WTC11 (cell line): ENCODE measurements around the gene ABHD6. TPM values are rescaled to one million over a fixed set of nuclear protein-coding genes. Genes with fewer than 3 reads are reported as not detected.

Experiments used
- ATAC-seq: fragments of 200-7000 bp; cut with Tn5 transposase; 2 replicates; pipeline ENCODE4 v1.10.0; 2021; ENCODE audit warnings: mild to moderate bottlenecking, moderate library complexity
- CTCF ChIA-PET: fragments of 300-600 bp; sonication (Branson Sonifier 250); formaldehyde crosslinking; loops from one replicate; lab custom pipeline; 2021; ENCODE audit warnings: antibody characterized with exemption; lab: Charles Lee
- POLR2A ChIA-PET: fragments of 350-600 bp; sonication (Branson Sonifier 250); formaldehyde crosslinking; loops from one replicate; lab custom pipeline; 2021; ENCODE audit warnings: antibody characterized with exemption; lab: Charles Lee
- DNase-seq: peaks from one replicate; pipeline ENCODE4 v3.0.0; 2021; ENCODE audit warnings: low spot score
- H3K27ac Mint-ChIP-seq: 2 replicates; pipeline ENCODE4 v1.8.0; 2021; ENCODE audit warnings: mixed read lengths
- H3K27me3 Mint-ChIP-seq: 2 replicates; pipeline ENCODE4 v1.8.0; 2021; ENCODE audit warnings: low read depth, mild to moderate bottlenecking, moderate library complexity, mixed read lengths
- H3K36me3 Mint-ChIP-seq: 2 replicates; pipeline ENCODE4 v1.8.0; 2021; ENCODE audit warnings: mixed read lengths
- H3K4me1 Mint-ChIP-seq: 2 replicates; pipeline ENCODE4 v1.8.0; 2022; ENCODE audit warnings: mixed read lengths
- H3K4me3 Mint-ChIP-seq: 2 replicates; pipeline ENCODE4 v1.8.0; 2021; ENCODE audit warnings: mild to moderate bottlenecking, moderate library complexity, mixed read lengths
- H3K9me3 Mint-ChIP-seq: 2 replicates; pipeline ENCODE4 v1.8.0; 2021; ENCODE audit warnings: mixed read lengths
- ATF1 ChIP-seq: sonication (generic); formaldehyde crosslinking; IDR thresholded peaks from 2 replicates; pipeline ENCODE4 v1.8.1; 2023; ENCODE audit warnings: mild to moderate bottlenecking, moderate library complexity, missing genetic modification reagents
- ATF3 ChIP-seq: sonication (generic); formaldehyde crosslinking; conservative IDR thresholded peaks from 2 replicates; pipeline ENCODE4 v1.8.1; 2022; ENCODE audit warnings: mild to moderate bottlenecking, missing genetic modification reagents
- CTCF ChIP-seq: fragments of 200-600 bp; IDR thresholded peaks from 2 replicates; pipeline ENCODE4 v1.8.0; 2022; ENCODE audit warnings: antibody characterized with exemption
- EMX1 ChIP-seq: fragments of 250-450 bp; sonication (Bioruptor Pico); IDR thresholded peaks from 2 replicates; pipeline ENCODE4 v1.8.0; 2021; ENCODE audit warnings: mild to moderate bottlenecking
- ERG ChIP-seq: fragments of 250-450 bp; sonication (Bioruptor Pico); IDR thresholded peaks from 2 replicates; pipeline ENCODE4 v1.8.0; 2021; ENCODE audit warnings: mild to moderate bottlenecking
- FOXJ3 ChIP-seq: sonication (generic); formaldehyde crosslinking; IDR thresholded peaks from 2 replicates; pipeline ENCODE4 v1.9.0; 2021; ENCODE audit warnings: missing genetic modification reagents, mild to moderate bottlenecking, borderline replicate concordance
- GTF2I ChIP-seq: fragments of 250-450 bp; sonication (Bioruptor Pico); conservative IDR thresholded peaks from 2 replicates; pipeline ENCODE4 v1.4.0; 2021; ENCODE audit warnings: mild to moderate bottlenecking
- JAZF1 ChIP-seq: fragments of 250-450 bp; sonication (Bioruptor Pico); IDR thresholded peaks from 2 replicates; pipeline ENCODE4 v1.9.0; 2021; ENCODE audit warnings: moderate library complexity, mild to moderate bottlenecking, inconsistent platforms
- PRRX2 ChIP-seq: fragments of 250-450 bp; sonication (Bioruptor Pico); IDR thresholded peaks from 2 replicates; pipeline ENCODE4 v1.8.0; 2021; ENCODE audit warnings: mild to moderate bottlenecking
- SOX15 ChIP-seq: fragments of 250-450 bp; sonication (Bioruptor Pico); IDR thresholded peaks from 2 replicates; pipeline ENCODE4 v1.9.0; 2021; ENCODE audit warnings: mild to moderate bottlenecking
- USF1 ChIP-seq: sonication (generic); formaldehyde crosslinking; IDR thresholded peaks from 2 replicates; pipeline ENCODE4 v1.8.0; 2022; ENCODE audit warnings: mild to moderate bottlenecking, missing genetic modification reagents
- ZMAT4 ChIP-seq: fragments of 250-450 bp; sonication (Bioruptor Pico); IDR thresholded peaks from 2 replicates; pipeline ENCODE4 v1.9.0; 2021; ENCODE audit warnings: mild to moderate bottlenecking
- ZNF232 ChIP-seq: sonication (generic); formaldehyde crosslinking; IDR thresholded peaks from 2 replicates; pipeline ENCODE4 v1.8.0; 2022; ENCODE audit warnings: mild to moderate bottlenecking, missing genetic modification reagents
- ZNF263 ChIP-seq: sonication (generic); formaldehyde crosslinking; IDR thresholded peaks from 2 replicates; pipeline ENCODE4 v1.8.1; 2022; ENCODE audit warnings: low read depth, mild to moderate bottlenecking, moderate library complexity, missing genetic modification reagents
- ZNF416 ChIP-seq: fragments of 250-450 bp; sonication (Bioruptor Pico); IDR thresholded peaks from 2 replicates; pipeline ENCODE4 v1.9.0; 2021; ENCODE audit warnings: mild to moderate bottlenecking, inconsistent platforms
- ZNF423 ChIP-seq: fragments of 250-450 bp; sonication (Bioruptor Pico); IDR thresholded peaks from 2 replicates; pipeline ENCODE4 v2.1.2; 2022; ENCODE audit warnings: mild to moderate bottlenecking, moderate library complexity
- ZNF425 ChIP-seq: fragments of 250-450 bp; sonication (Bioruptor Pico); conservative IDR thresholded peaks from 2 replicates; pipeline ENCODE4 v1.9.0; 2021; ENCODE audit warnings: mild to moderate bottlenecking
- ZNF671 ChIP-seq: fragments of 250-450 bp; sonication (Bioruptor Pico); IDR thresholded peaks from 2 replicates; pipeline ENCODE4 v1.8.0; 2021; ENCODE audit warnings: mild to moderate bottlenecking
- ZSCAN18 ChIP-seq: fragments of 250-450 bp; sonication (Bioruptor Pico); IDR thresholded peaks from 2 replicates; pipeline ENCODE4 v2.1.2; 2022; ENCODE audit warnings: mild to moderate bottlenecking, moderate library complexity
- total RNA-seq: library from RNA; stranded (reverse); gene quantifications from 3 replicates; pipeline ENCODE4 v1.2.3, GENCODE V29; 2021

ABHD6 gene
- total RNA-seq, 1 experiment from 2014 or later, result 5.4 TPM

GRCh38 chr3:58249358-58250092, 11.9 kb downstream of the ABHD6 start:
- Mint-ChIP-seq H3K36me3 (no peaks in the 10 kb centered on the region), H3K27me3 (no peaks in the 10 kb centered on the region), H3K9me3 (no peaks in the 10 kb centered on the region), H3K4me3 (no peak overlapping the region), H3K27ac (peak overlapping the region; percentile 76; the same call in 1 of the 2 replicates), H3K4me1 (peaks cover 6% of the 10 kb centered on the region)
- TF ChIP-seq USF1 (CRISPR knock-in tag) (no peak), JAZF1 (no peak), SOX15 (CRISPR knock-in tag) (no peak), ERG (CRISPR knock-in tag) (no peak), ZNF232 (CRISPR knock-in tag) (no peak), PRRX2 (CRISPR knock-in tag) (no peak), ZNF671 (CRISPR knock-in tag) (no peak), ZNF263 (no peak), EMX1 (CRISPR knock-in tag) (no peak), ZNF425 (CRISPR knock-in tag) (no peak), GTF2I (CRISPR knock-in tag) (no peak), ZMAT4 (CRISPR knock-in tag) (no peak), ZNF423 (CRISPR knock-in tag) (no peak)
- CTCF ChIA-PET, result interaction anchor here (0.6 to 3.8 kb wide), 7 partner anchors 9 to 72 kb away, joined by 3 to 21 read pairs (median 13); partner anchors contain the start of genes HTD2 and RPP14
- POLR2A ChIA-PET, result interaction anchor here (0.5 kb wide), 1 partner anchor 62 kb away, joined by 3 read pairs; no protein-coding TSS in a partner anchor
- DNase-seq, result no peak
- ATAC-seq, result peak; percentile 77

GRCh38 chr3:58250093-58250707, 12.6 kb downstream of the ABHD6 start:
- H3K36me3 Mint-ChIP-seq, result no peaks in the 10 kb centered on the region
- no peak overlapping the region for H3K4me3 Mint-ChIP-seq
- DNase-seq (no peak), ATAC-seq (peak; percentile 59)
- peaks cover 6% of the 10 kb centered on the region for H3K4me1 Mint-ChIP-seq
- peak overlapping the region; percentile 0; the same call in 1 of the 2 replicates for H3K27ac Mint-ChIP-seq
- CTCF ChIA-PET, result interaction anchor here (0.6 to 3.8 kb wide), 8 partner anchors 9 to 72 kb away, joined by 3 to 21 read pairs (median 10); partner anchors contain the start of genes HTD2 and RPP14
- no peaks in the 10 kb centered on the region for H3K27me3 Mint-ChIP-seq
- POLR2A ChIA-PET, result no interaction called here
- no peaks in the 10 kb centered on the region for H3K9me3 Mint-ChIP-seq
- no peak for TF ChIP-seq FOXJ3 (CRISPR knock-in tag)
- no peak for TF ChIP-seq ATF3 (CRISPR knock-in tag)
- TF ChIP-seq ZMAT4 (CRISPR knock-in tag), result no peak
- TF ChIP-seq CTCF, result no peak
- no peak for TF ChIP-seq SOX15 (CRISPR knock-in tag)
- no peak for TF ChIP-seq ZNF416
- TF ChIP-seq EMX1 (CRISPR knock-in tag), result no peak
- no peak for TF ChIP-seq ATF1 (CRISPR knock-in tag)
- TF ChIP-seq ZSCAN18 (CRISPR knock-in tag), result no peak
